Measurements from ENCODE around the gene RTF1.
A peak's percentile ranks its signal among the peaks of the same experiment; 100 is the strongest.

Gene RTF1

GRCh38 chr15:41513506-41514227 lies 96.8 kb downstream of the RTF1 start, which contains the start of gene LTK:
Gene LTK (minus strand): TSS chr15:41513827. CDS start chr15:41513709, 118 bp downstream.
- Histone ChIP-seq H3K27me3 (replicated peaks) (peaks cover 33% of the 10 kb centered on the region), H3K36me3 (replicated peaks) (no peaks in the 10 kb centered on the region), H3K4me3 (ENCODE audit: low read depth, low read length) (peak within 1 kb of the TSS; percentile 37), H3K27ac (no peak within 1 kb of the TSS)
- no peak for TF ChIP-seq CTCF (IDR thresholded peaks at IDR 0.05; ENCODE audit: low read depth, low read length, missing control alignments)
- DNase-seq, result no peak
- in situ Hi-C loops (cut with HindIII; ENCODE audit: low pct_ligation_motif_present, low sequenced_read_pairs), result no loop called here

- H3K27ac ChIP-seq, result no peak overlapping the region
- TF ChIP-seq CTCF (IDR thresholded peaks at IDR 0.05; ENCODE audit: low read depth, low read length, missing control alignments), result no peak
- in situ Hi-C loops (cut with HindIII; ENCODE audit: low pct_ligation_motif_present, low sequenced_read_pairs), result no loop called here
- no peak overlapping the region for H3K4me3 ChIP-seq (ENCODE audit: low read depth, low read length)
- H3K27me3 ChIP-seq (replicated peaks), result peaks cover 6% of the 10 kb centered on the region
- no peak for DNase-seq
- H3K36me3 ChIP-seq (replicated peaks), result no peaks in the 10 kb centered on the region
These were observed 101.1 kb downstream of the RTF1 start for GRCh38 chr15:41517895-41518449.

GRCh38 chr15:41520636-41521035 lies 103.7 kb downstream of the RTF1 start:
- Histone ChIP-seq H3K36me3 (replicated peaks) (peaks cover 4% of the 10 kb centered on the region), H3K27me3 (replicated peaks) (no peaks in the 10 kb centered on the region), H3K4me3 (ENCODE audit: low read depth, low read length) (no peak overlapping the region), H3K27ac (no peak overlapping the region)
- TF ChIP-seq CTCF (IDR thresholded peaks at IDR 0.05; ENCODE audit: low read depth, low read length, missing control alignments), result no peak
- in situ Hi-C loops (cut with HindIII; ENCODE audit: low pct_ligation_motif_present, low sequenced_read_pairs), result no loop called here
- DNase-seq, result no peak

GRCh38 chr15:41521614-41522013 lies 104.7 kb downstream of the RTF1 start:
- in situ Hi-C loops (cut with HindIII; ENCODE audit: low pct_ligation_motif_present, low sequenced_read_pairs), result no loop called here
- no peaks in the 10 kb centered on the region for H3K27me3 ChIP-seq (replicated peaks)
- no peak overlapping the region for H3K27ac ChIP-seq
- DNase-seq, result no peak
- peaks cover 13% of the 10 kb centered on the region for H3K36me3 ChIP-seq (replicated peaks)
- H3K4me3 ChIP-seq (ENCODE audit: low read depth, low read length), result no peak overlapping the region
- no peak for TF ChIP-seq CTCF (IDR thresholded peaks at IDR 0.05; ENCODE audit: low read depth, low read length, missing control alignments)

- H3K4me3 ChIP-seq (ENCODE audit: low read depth, low read length), result no peak overlapping the region
- no peak for DNase-seq
- no peak for TF ChIP-seq CTCF (IDR thresholded peaks at IDR 0.05; ENCODE audit: low read depth, low read length, missing control alignments)
- H3K27me3 ChIP-seq (replicated peaks), result no peaks in the 10 kb centered on the region
- H3K27ac ChIP-seq, result no peak overlapping the region
- in situ Hi-C loops (cut with HindIII; ENCODE audit: low pct_ligation_motif_present, low sequenced_read_pairs), result no loop called here
- peaks cover 27% of the 10 kb centered on the region for H3K36me3 ChIP-seq (replicated peaks)
These were observed 106.2 kb downstream of the RTF1 start for GRCh38 chr15:41523097-41523496.

Data from brain microvascular endothelial cell (primary cell).